Ascending aorta (tissue), 2 donors: ENCODE results near the gene GSTCD. TPM values are rescaled to one million over a fixed set of nuclear protein-coding genes. Genes with fewer than 3 reads are reported as not detected.

Experiments
- DNase-seq, 2 donors: peaks; one replicate each; pipeline ENCODE4 v3.0.0-alpha.2; 2019; ENCODE audit warnings: low spot score in 2 of 2
- H3K27ac ChIP-seq, 2 donors: fragments of 200-600 bp; sonication (generic); one replicate each; pipeline ENCODE4 v1.5.1; 2016 to 2017; ENCODE audit warnings: mild to moderate bottlenecking in 1 of 2
- H3K27me3 ChIP-seq: fragments of 200-600 bp; sonication (generic); one replicate; pipeline ENCODE4 v1.5.1; 2017
- H3K36me3 ChIP-seq, 2 donors: fragments of 200-600 bp; sonication (generic); one replicate each; pipeline ENCODE4 v1.5.1; 2016
- H3K4me1 ChIP-seq, 2 donors: fragments of 200-600 bp; sonication (generic); one replicate each; pipeline ENCODE4 v1.5.1; 2016 to 2017; ENCODE audit warnings: mild to moderate bottlenecking in 1 of 2
- H3K4me3 ChIP-seq, 2 donors: fragments of 200-600 bp; sonication (generic); one replicate each; pipeline ENCODE4 v1.5.1; 2016 to 2017; ENCODE audit warnings: mild to moderate bottlenecking in 1 of 2
- H3K9me3 ChIP-seq, 2 donors: fragments of 200-600 bp; sonication (generic); one replicate each; pipeline ENCODE4 v1.5.1; 2016
- CTCF ChIP-seq, 3 experiments: fragments of 200-600 bp in 2 of 3; fragments of 450-650 bp in 1 of 3; sonication (generic) in 2 of 3; IDR thresholded peaks; one replicate each; pipeline ENCODE4 v1.5.1; 2016 to 2019; ENCODE audit warnings: antibody characterized with exemption in 3 of 3, mild to moderate bottlenecking in 1 of 3, moderate library complexity in 1 of 3
- intact Hi-C: fragments of 100-400 bp; cut with DNase I; formaldehyde crosslinking; loops from one replicate; pipeline ENCODE4 v1.15.1; 2023
- total RNA-seq: library from RNA; depleted of rRNA; stranded (reverse); fragments of >200 nt; gene quantifications from one replicate; pipeline ENCODE4 v1.1.0, GENCODE V29; 2016

Gene GSTCD
- total RNA-seq, 1 donor from 2014 or later = 4.4 TPM

- no peak for TF ChIP-seq CTCF (IDR thresholded peaks at IDR 0.05)
- no peak overlapping the region for H3K27ac ChIP-seq
- no peaks in the 10 kb centered on the region for H3K9me3 ChIP-seq
- DNase-seq = no peak
- H3K4me1 ChIP-seq = peaks cover 10 to 21% of the 10 kb centered on the region in 2 donors
- intact Hi-C loops = loop anchor here (5.0 to 10.0 kb wide), 2 partner anchors 265 to 1223 kb away; no protein-coding TSS in a partner anchor
- no peaks in the 10 kb centered on the region for H3K27me3 ChIP-seq
- H3K36me3 ChIP-seq = no peaks in the 10 kb centered on the region
- no peak overlapping the region for H3K4me3 ChIP-seq
Observed at GRCh38 chr4:105710012-105710600, 1.5 kb downstream of the GSTCD start.

GRCh38 chr4:105710678-105711077, 2.1 kb downstream of the GSTCD start:
- TF ChIP-seq CTCF (IDR thresholded peaks at IDR 0.05) = no peak
- no peak for DNase-seq
- Histone ChIP-seq H3K9me3 (no peaks in the 10 kb centered on the region), H3K4me1 (peaks cover 10 to 21% of the 10 kb centered on the region in 2 donors), H3K36me3 (no peaks in the 10 kb centered on the region), H3K4me3 (no peak overlapping the region), H3K27me3 (no peaks in the 10 kb centered on the region), H3K27ac (no peak overlapping the region)
- intact Hi-C loops = loop anchor here (5.0 to 10.0 kb wide), 2 partner anchors 264 to 1223 kb away; no protein-coding TSS in a partner anchor

GRCh38 chr4:105712766-105713165, 4.2 kb downstream of the GSTCD start:
- DNase-seq = no peak
- Histone ChIP-seq H3K36me3 (no peaks in the 10 kb centered on the region), H3K9me3 (no peaks in the 10 kb centered on the region), H3K27ac (no peak overlapping the region), H3K4me3 (no peak overlapping the region), H3K4me1 (peaks cover 6 to 11% of the 10 kb centered on the region in 2 donors), H3K27me3 (no peaks in the 10 kb centered on the region)
- TF ChIP-seq CTCF (IDR thresholded peaks at IDR 0.05) = no peak
- intact Hi-C loops = loop anchor here (5.0 to 10.0 kb wide), 2 partner anchors 262 to 1225 kb away; no protein-coding TSS in a partner anchor

GRCh38 chr4:105714071-105714521, 5.5 kb downstream of the GSTCD start:
- intact Hi-C loops = loop anchor here (5.0 to 10.0 kb wide), 2 partner anchors 261 to 1227 kb away; no protein-coding TSS in a partner anchor
- no peaks in the 10 kb centered on the region for H3K9me3 ChIP-seq
- H3K27me3 ChIP-seq = no peaks in the 10 kb centered on the region
- no peak overlapping the region for H3K27ac ChIP-seq
- H3K36me3 ChIP-seq = no peaks in the 10 kb centered on the region
- H3K4me1 ChIP-seq = peaks cover 6 to 11% of the 10 kb centered on the region in 2 donors
- DNase-seq = no peak
- no peak for TF ChIP-seq CTCF (IDR thresholded peaks at IDR 0.05)
- peak overlapping the region; percentile 4 to 41 for H3K4me3 ChIP-seq

- Histone ChIP-seq H3K27me3 (no peaks in the 10 kb centered on the region), H3K9me3 (no peaks in the 10 kb centered on the region), H3K36me3 (no peaks in the 10 kb centered on the region), H3K4me3 (peak overlapping the region in 1 of 2 donors; percentile 32), H3K4me1 (peaks cover 2 to 4% of the 10 kb centered on the region in 2 donors), H3K27ac (peak overlapping the region in 1 of 2 donors; percentile 42)
- no peak for TF ChIP-seq CTCF (IDR thresholded peaks at IDR 0.05)
- no peak for DNase-seq
- intact Hi-C loops = loop anchor here (5.0 to 10.0 kb wide), 3 partner anchors 92 to 1228 kb away; no protein-coding TSS in a partner anchor
Observed at GRCh38 chr4:105714932-105715331, 6.3 kb downstream of the GSTCD start.
